HEK293T (cell line): ENCODE results near the gene OR8I2.

ENCODE experiments used
- BHLHE40 ChIP-seq: fragments of 450-650 bp; IDR thresholded peaks from 2 replicates; pipeline ENCODE4 v1.6.1; 2016; ENCODE audit warnings: mild to moderate bottlenecking, moderate library complexity, borderline replicate concordance
- CTBP1 ChIP-seq: fragments of 450-650 bp; IDR thresholded peaks from 2 replicates; pipeline ENCODE4 v1.6.1; 2016; ENCODE audit warnings: borderline replicate concordance
- FOXA1 ChIP-seq: fragments of 450-650 bp; IDR thresholded peaks from 2 replicates; pipeline ENCODE4 v1.6.1; 2016; ENCODE audit warnings: mild to moderate bottlenecking
- FOXK2 ChIP-seq: fragments of 450-650 bp; IDR thresholded peaks from 2 replicates; pipeline ENCODE4 v1.6.1; 2016; ENCODE audit warnings: mild to moderate bottlenecking
- LEF1 ChIP-seq: fragments of 450-650 bp; IDR thresholded peaks from 2 replicates; pipeline ENCODE4 v1.6.1; 2017; ENCODE audit warnings: mild to moderate bottlenecking, borderline replicate concordance
- SP1 ChIP-seq: fragments of 450-650 bp; IDR thresholded peaks from 2 replicates; pipeline ENCODE4 v1.6.1; 2017
- SUZ12 ChIP-seq: fragments of 450-650 bp; IDR thresholded peaks from 2 replicates; pipeline ENCODE4 v1.6.1; 2016; ENCODE audit warnings: mild to moderate bottlenecking
- TARDBP ChIP-seq: fragments of 450-650 bp; IDR thresholded peaks from 2 replicates; pipeline ENCODE4 v1.6.1; 2016

DNA sequence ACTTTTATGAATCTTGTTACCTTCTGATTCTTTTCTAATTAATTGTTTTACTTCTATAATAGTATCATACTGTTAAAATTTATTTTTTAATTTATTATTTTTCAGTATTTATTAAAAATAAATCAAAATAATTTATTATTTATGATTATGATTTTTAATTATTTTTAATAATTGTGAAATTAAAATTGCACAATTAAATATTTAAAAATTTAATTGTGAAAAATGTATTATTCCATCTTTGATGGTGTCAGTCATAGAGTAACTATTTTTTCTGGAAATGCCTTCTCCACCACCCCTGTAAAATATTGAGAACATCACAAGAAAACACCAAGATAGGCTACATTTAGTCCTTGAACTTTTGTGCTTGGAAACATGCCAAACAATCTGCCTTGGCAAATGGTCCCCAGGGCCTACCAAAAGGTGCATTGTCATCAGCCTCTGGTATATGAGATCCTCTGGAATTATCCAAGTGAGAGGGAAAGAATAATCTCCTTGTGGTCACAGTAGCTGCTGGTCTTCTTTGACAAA is 10.2 kb downstream of the OR8I2 start, which contains the start of gene OR8H2:
- no peak for TF ChIP-seq FOXK2
- TF ChIP-seq SUZ12: no peak
- no peak for TF ChIP-seq SP1
- TF ChIP-seq LEF1: no peak
- no peak for TF ChIP-seq CTBP1
- TF ChIP-seq FOXA1: no peak
- TF ChIP-seq TARDBP: no peak
- TF ChIP-seq BHLHE40: no peak
